Fibroblast of skin of right quadriceps (primary cell): ENCODE measurements around the gene CSNK1D.

ENCODE experiments used
- DNase-seq: peaks from one replicate; pipeline ENCODE4 v3.0.0-alpha.2; 2013

The CSNK1D gene

GRCh38 chr17:82273327-82274133, at the start of gene CSNK1D:
Gene CSNK1D, minus strand, starts transcription at chr17:82273700. Its CDS starts 319 bp downstream, at chr17:82273381.
- peak; percentile 84 for DNase-seq

GRCh38 chr17:82322526-82323453, 49.3 kb upstream of the CSNK1D start:
- DNase-seq = no peak

- no peak for DNase-seq
Observed at GRCh38 chr17:82321947-82322466, 48.5 kb upstream of the CSNK1D start.

- no peak for DNase-seq
Observed at GRCh38 chr17:82320956-82321927, 47.7 kb upstream of the CSNK1D start.

- DNase-seq = no peak
Observed at GRCh38 chr17:82320140-82320840, 46.8 kb upstream of the CSNK1D start.

- no peak for DNase-seq
Observed at GRCh38 chr17:82319619-82320062, 46.1 kb upstream of the CSNK1D start.

GRCh38 chr17:82318772-82319606, 45.5 kb upstream of the CSNK1D start:
- no peak for DNase-seq

- DNase-seq = no peak
Observed at GRCh38 chr17:82318169-82318498, 44.6 kb upstream of the CSNK1D start.

GRCh38 chr17:82317394-82318168, 44.1 kb upstream of the CSNK1D start, which contains the start of gene CD7:
Gene CD7, minus strand, starts transcription at chr17:82317608. Its CDS starts 113 bp downstream, at chr17:82317495.
- no peak for DNase-seq

- no peak for DNase-seq
Observed at GRCh38 chr17:82316651-82317393, 43.3 kb upstream of the CSNK1D start.

- DNase-seq = no peak
Observed at GRCh38 chr17:82315703-82316358, 42.3 kb upstream of the CSNK1D start.

GRCh38 chr17:82314727-82315605, 41.5 kb upstream of the CSNK1D start:
- no peak for DNase-seq

GRCh38 chr17:82314012-82314726, 40.7 kb upstream of the CSNK1D start:
- DNase-seq = no peak

- DNase-seq = no peak
Observed at GRCh38 chr17:82313195-82314011, 39.9 kb upstream of the CSNK1D start.

- DNase-seq = no peak
Observed at GRCh38 chr17:82311971-82312370, 38.5 kb upstream of the CSNK1D start.

GRCh38 chr17:82310877-82311276, 37.4 kb upstream of the CSNK1D start:
- no peak for DNase-seq
